ENCODE measurements around the gene CHD2.

The CHD2 gene

GRCh38 chr15:92932946-92933649 is 33.0 kb downstream of the CHD2 start:
- no peak for DNase-seq

GRCh38 chr15:92933831-92934230 is 33.7 kb downstream of the CHD2 start:
- no peak for DNase-seq

GRCh38 chr15:92934716-92935115 is 34.6 kb downstream of the CHD2 start:
- no peak for DNase-seq

GRCh38 chr15:92936138-92936537 is 36.0 kb downstream of the CHD2 start:
- DNase-seq: no peak

GRCh38 chr15:92936693-92937092 is 36.6 kb downstream of the CHD2 start:
- no peak for DNase-seq

- no peak for DNase-seq
Measured at GRCh38 chr15:92937901-92938300, 37.8 kb downstream of the CHD2 start.

GRCh38 chr15:92938387-92938786 is 38.3 kb downstream of the CHD2 start:
- no peak for DNase-seq

GRCh38 chr15:92941668-92942067 is 41.5 kb downstream of the CHD2 start:
- DNase-seq: no peak

- no peak for DNase-seq
Measured at GRCh38 chr15:92942706-92943105, 42.6 kb downstream of the CHD2 start.

- no peak for DNase-seq
Measured at GRCh38 chr15:92943581-92943980, 43.5 kb downstream of the CHD2 start.

GRCh38 chr15:92944946-92945521 is 44.9 kb downstream of the CHD2 start:
- DNase-seq: no peak

- no peak for DNase-seq
Measured at GRCh38 chr15:92947071-92947730, 47.1 kb downstream of the CHD2 start.

- DNase-seq: no peak
Measured at GRCh38 chr15:92949604-92950249, 49.6 kb downstream of the CHD2 start.

- no peak for DNase-seq
Measured at GRCh38 chr15:92951800-92952457, 51.8 kb downstream of the CHD2 start.

- no peak for DNase-seq
Measured at GRCh38 chr15:92952458-92952850, 52.3 kb downstream of the CHD2 start.

GRCh38 chr15:92953566-92953965 is 53.4 kb downstream of the CHD2 start:
- no peak for DNase-seq

- DNase-seq: no peak
Measured at GRCh38 chr15:92954002-92954401, 53.9 kb downstream of the CHD2 start.

- no peak for DNase-seq
Measured at GRCh38 chr15:92954578-92954977, 54.5 kb downstream of the CHD2 start.

GRCh38 chr15:92955706-92956105 is 55.6 kb downstream of the CHD2 start:
- DNase-seq: no peak

GRCh38 chr15:92958105-92958504 is 58.0 kb downstream of the CHD2 start:
- DNase-seq: peak; percentile 23

- DNase-seq: no peak
Measured at GRCh38 chr15:92959219-92959618, 59.1 kb downstream of the CHD2 start.

- DNase-seq: no peak
Measured at GRCh38 chr15:92960996-92961681, 61.0 kb downstream of the CHD2 start.

GRCh38 chr15:92962914-92963313 is 62.8 kb downstream of the CHD2 start:
- DNase-seq: no peak

All from CD4-positive, alpha-beta T cell treated with Interleukin-15 for 1 hour (primary cell).